GM18519 (cell line): Measurements from ENCODE around the gene TTC9C.
"Not testable (repeated sequence)": the region's sequence is repeated elsewhere in the genome, so short reads cannot be mapped to it uniquely, and the experiment has no call there.

Experiments
- ATAC-seq: cut with Tn5 transposase; IDR thresholded peaks from one replicate; pipeline ENCODE4 v1.9.1; 2021; ENCODE audit warnings: mild to moderate bottlenecking, moderate library complexity; ENCODE audit not compliant: unreplicated experiment, low FRiP score

Gene TTC9C, protein sequence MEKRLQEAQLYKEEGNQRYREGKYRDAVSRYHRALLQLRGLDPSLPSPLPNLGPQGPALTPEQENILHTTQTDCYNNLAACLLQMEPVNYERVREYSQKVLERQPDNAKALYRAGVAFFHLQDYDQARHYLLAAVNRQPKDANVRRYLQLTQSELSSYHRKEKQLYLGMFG

DNA sequence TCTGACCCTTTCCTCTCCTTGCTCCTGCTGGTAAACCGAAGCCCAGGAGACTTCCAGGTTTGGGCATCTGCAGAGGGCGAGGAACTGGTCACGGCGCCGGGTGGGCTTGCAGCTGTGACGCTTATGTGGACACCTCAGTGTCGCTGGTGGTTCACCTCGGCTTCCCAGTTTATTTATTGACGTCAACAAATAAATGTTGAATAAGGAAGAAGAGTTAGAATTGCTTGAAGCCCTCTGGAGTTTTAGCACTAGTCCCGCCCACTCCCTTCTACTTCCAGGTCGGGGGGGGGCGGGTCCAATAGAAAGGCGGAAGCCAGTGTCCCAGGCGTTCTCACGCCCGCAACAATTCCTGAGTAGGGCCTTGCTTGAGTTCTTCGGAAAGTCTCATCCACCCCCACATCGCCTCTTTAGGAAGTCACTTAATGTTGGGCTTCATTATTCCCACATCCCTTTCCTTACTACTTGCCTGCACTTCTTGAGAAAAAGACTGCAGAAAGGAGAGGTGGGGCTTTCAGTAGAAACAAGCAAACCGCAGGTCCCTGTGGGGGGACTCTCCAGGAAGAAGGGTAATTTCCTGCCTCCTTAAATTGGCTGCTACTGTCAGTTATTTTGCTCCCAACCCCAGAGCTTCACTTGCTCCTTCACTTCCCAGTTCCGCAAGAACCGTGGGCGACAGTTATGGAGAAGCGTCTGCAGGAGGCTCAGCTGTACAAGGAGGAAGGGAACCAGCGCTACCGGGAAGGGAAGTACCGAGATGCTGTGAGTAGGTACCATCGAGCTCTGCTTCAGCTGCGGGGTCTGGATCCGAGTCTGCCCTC lies at the start of gene TTC9C:
Gene TTC9C, plus strand, starts transcription at position 316 of the 818 bp plus-strand sequence. Its CDS starts 363 bp downstream, at position 679.
- ATAC-seq: no peak

DNA sequence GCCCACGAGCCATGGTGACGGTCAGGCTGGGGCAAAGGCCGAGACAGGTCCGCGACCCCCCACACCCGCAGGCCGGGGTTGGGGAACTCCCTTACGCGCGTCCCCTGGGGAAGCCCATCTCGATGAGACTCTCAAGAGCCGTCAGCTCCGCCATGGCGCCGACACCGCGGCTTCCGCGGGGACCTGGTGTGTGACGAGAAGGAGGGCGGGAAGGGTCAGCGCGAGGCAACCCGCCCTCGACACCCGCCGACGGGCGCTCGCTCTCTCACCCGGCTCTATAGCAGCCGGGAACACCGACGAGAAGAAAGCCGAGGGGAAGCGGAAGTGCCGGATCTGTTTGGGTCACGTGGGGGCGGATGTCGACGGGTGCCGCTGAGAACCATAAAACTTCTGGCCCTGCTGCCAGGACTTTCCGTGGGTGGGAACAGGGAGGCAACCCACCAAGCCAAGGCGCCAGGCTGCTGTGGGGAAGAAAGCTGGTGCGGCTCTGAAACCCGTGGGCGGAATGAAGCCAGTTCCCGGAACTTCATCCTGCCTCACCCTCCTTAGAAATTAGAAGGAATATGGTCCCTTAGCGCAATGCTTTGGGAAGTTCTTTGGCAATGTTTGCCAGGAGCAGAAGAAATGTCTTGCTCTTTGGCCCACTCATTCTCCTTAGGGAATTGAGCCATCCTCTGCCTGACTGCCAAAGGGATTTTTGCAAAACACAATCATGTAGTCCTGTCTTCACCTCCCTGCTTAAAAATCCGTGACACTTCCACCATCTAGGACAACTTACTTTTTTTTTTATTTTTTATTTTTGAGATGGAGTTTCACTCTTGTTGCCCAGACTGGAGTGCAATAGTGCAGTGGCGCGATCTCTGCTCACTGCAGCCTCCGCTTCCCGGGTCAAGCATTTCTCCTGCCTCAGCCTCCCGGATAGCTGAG lies 49.3 kb upstream of the TTC9C start, which contains the start of gene UBXN1:
Gene UBXN1, minus strand, starts transcription at position 304 of the 927 bp plus-strand sequence. Its CDS starts 150 bp downstream, at position 154.
- no peak for ATAC-seq

DNA sequence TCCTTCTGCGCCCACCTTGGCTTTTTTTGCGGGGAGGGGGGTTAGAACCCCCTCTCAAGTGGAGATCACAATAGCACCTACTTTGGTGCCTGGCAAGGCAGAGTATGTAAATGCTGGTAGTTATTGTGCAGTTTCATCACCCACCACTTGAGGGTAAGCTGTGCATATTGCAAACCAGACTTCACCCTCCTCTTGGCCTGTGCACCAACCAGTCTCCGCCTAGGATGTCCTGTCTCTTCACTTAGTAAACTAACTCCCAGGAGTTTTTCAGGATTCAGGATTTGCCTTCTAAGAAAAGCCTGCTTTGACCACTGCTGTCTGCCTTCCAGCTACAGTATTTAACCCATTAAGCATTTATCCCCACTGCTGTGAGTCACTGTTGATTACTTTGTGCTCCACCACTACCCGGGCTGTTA lies 47.5 kb upstream of the TTC9C start:
- peak; percentile 69 for ATAC-seq

DNA sequence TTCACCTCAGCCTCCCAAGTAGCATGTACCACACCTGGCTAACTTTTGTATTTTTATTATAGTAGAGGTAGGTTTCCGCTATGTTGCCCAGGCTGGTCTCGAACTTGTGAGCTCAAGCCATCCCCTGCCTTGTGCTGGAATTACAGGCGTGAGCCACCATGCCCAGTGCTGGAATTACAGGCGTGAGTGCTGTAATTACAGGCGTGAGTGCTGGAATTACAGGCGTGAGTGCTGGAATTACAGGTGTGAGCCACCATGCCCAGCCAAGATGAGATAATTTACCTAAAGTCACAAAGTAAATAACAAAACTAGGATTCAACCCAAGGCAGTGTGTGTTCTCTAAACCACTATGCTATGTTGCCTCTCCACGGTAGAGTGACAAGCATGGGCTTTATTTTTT lies 45.8 kb upstream of the TTC9C start:
- no peak for ATAC-seq

DNA sequence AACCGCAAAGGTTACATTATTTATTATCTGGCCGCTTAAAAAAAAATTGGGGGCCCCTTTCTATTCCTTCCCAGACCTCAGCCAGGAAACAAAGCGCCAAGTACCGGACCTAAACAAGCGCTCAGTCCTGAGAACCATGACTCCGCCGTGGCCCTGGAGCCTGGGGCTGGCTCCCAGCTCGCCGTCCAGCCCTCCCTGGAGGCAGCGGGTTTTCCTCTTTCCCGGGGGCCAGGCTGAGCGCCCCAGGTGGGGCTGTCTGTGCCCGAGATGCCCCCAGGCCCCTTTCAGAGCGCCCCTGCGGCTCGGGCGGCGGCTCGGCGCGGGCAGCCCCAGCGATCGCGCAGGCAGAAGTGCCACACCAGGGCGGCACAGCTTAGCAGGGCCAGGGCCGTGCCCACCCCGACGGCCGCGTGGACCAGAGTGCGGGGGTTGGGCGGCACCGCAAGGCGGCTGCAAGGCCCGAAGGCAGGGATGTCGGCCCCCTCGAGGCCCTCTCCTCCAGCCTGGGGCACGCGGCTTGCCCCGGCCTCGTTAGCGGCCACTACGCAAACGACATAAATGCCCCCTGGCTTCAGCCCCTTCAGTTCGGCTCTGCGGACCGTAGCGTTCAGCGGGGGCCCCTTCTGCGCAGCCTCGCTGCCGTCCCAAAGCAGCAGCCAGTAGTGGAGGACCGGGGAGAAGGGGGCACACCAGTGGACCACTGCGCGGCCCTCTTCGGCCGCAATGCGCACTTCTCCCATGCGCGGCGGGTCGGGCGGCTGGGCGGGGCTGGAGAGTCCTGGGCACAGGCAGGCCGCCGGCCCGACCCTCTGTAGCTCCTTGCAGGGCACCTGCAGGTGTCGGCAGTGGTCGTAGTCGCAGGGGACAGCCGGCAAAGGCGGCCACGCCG lies 40.5 kb upstream of the TTC9C start:
- ATAC-seq: no peak

DNA sequence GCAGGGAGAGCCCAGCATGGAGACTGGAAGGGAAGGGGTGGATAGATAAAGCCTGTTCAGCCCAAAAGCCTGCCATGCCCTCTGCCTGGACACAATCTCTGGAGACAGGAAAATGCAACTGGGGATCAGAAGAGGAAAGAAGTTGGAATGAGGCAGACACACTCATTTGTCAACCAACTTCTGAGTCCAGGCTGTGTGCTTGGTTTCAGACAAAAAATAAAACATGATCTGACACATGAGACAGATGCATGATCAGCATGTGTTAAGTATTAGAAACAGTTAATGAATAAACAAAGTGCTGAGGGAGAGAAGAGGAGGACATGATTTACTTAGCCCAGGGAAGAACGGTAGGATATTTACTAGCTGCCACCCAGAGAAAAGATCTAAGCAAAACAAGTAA lies 39.8 kb upstream of the TTC9C start:
- no peak for ATAC-seq

DNA sequence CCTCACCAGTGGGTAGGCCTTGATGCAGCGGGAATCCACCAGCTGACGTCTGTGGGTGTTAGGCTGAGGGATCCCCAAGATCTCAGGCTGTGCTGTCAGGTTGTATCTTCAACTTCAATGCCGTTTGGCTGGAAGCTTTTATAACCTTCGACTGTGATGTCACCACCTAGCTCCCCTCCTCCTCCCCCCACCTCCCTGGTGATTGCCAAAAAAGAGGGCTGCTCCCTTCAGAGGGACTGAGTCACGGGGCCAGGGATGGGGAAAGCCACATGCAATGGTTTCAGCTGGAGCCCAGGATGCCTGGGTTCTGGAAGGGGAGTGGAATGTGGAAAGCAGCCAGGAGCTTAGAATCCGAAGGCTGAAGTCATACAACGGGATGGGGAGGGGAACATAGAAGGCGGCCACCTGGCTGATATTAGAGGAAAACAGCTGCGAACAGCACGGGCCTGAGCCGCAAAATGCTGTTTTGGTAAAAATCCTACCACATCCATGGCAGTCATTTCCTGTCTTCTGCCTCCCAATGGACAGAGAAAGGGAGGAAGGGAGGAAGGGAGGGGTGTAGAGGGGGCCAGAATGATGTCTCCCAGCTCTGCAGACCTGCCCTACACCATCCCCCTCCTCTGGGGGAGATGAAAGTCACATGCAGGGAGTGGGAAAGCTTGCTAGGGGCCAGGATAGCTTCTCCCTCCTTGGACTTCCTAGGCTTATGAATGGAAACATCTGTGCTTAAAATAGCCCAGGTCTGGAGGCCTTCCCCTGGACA lies 38.7 kb upstream of the TTC9C start, which contains the start of gene LRRN4CL:
Gene LRRN4CL, minus strand, starts transcription at position 110 of the 763 bp plus-strand sequence. CDS start 1,022 bp downstream, outside the sequence.
- no peak for ATAC-seq

DNA sequence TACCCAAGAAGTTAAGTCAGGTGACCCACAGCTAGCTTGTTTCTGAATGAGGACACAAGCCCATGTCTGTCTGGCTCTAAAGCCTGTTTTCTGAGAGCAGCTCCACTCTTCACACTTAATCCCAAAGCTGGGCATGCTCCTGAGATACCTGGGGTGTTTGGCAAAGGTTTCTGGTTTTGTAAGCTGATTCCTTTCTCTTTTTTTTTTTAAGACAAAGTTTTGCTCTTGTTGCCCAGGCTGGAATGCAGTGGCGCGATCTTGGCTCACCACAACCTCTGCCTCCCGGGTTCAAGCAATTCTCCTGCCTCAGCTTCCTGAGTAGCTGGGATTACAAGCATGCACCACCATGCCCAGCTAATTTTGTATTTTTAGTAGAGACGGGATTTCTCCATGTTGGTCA lies 34.7 kb upstream of the TTC9C start:
- ATAC-seq: not testable (repeated sequence)

DNA sequence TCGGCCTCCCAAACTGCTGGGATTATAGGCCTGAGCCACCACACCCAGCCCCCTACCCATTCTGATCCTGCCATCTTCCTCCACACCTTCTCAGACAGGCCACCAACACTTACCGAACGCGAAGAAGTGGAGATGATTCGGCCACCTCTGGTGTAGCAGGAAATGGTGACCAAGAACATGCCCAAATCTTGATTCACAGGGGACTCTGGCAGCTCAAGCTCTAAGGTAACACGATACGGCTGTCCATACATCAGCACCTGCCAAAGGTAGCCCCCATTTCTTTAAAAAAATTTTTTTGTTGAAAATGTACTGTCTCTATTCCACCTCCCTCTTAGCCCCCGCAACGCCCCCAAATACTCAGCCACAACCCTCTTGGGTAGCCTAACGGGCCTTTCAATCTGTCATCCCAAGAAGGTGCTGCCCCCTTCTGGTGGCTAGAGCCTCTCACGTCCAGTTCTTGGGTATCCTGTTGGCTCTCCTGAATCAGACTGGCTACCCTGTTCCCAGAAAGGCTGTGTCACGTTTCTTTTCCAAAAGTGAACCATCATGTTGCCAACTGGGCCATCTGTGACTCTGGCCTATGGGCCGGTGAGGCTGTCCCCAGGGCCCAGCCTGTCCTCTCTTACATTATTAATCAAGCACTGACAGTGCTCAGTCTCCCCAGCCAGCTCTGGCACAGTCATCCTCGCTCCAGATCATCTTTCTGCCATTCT lies 33.7 kb upstream of the TTC9C start:
- no peak for ATAC-seq

DNA sequence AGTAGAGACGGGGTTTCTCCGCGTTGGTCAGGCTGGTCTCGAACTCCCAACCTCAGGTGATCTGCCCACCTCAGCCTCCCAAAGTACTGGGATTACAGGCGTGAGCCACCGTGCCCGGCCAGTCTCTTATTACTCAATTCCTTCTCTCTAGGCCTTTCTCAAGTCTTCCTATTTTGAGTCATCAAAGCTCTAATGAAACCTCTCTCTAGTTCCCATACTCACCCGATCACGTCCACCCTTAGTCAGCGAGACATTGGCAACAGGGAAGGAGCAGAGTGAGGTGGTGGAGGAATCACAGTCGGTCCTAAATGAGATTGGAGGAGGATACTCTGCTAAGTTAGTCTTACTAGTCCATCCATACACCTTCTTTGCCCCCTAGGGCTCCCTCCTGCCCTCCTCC lies 26.0 kb upstream of the TTC9C start:
- no peak for ATAC-seq

DNA sequence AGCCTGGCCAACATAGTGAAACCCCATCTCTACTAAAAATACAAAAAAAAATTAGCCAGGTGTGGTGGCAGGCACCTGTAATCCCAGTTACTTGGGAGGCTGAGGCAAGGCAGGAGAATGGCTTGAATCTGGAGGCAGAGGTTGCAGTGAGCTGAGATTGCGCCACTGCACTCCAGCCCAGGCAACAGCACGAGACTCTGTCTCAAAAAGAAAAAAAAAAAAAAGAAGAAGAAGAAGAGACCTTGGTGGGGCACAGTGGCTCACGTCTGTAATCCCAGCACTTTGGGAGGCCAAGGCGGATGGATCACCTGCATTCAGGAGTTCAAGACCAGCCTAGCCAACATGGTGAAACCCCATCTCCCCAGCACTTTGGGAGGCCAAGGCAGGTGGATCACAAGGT lies 24.4 kb upstream of the TTC9C start:
- not testable (repeated sequence) for ATAC-seq

DNA sequence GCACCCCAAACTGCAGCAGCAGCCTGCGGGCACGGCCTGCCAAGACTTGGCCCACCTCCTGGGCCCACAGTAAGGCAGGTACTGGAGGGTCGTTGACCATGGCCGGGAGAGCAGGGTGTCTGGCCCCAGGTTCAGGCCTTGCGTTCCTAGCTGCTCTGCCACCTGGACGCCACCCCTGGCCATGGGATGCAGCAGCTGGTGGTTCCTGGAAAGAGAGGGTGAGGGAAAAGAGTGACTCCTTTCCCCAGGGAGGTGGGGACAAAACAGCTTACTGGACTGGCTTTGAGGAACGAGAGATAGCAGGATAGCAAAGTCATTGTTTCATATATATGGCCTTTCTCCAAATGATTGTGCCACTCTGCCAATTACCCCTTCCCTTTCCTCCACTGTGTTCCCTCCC lies 22.9 kb upstream of the TTC9C start:
- ATAC-seq: no peak

DNA sequence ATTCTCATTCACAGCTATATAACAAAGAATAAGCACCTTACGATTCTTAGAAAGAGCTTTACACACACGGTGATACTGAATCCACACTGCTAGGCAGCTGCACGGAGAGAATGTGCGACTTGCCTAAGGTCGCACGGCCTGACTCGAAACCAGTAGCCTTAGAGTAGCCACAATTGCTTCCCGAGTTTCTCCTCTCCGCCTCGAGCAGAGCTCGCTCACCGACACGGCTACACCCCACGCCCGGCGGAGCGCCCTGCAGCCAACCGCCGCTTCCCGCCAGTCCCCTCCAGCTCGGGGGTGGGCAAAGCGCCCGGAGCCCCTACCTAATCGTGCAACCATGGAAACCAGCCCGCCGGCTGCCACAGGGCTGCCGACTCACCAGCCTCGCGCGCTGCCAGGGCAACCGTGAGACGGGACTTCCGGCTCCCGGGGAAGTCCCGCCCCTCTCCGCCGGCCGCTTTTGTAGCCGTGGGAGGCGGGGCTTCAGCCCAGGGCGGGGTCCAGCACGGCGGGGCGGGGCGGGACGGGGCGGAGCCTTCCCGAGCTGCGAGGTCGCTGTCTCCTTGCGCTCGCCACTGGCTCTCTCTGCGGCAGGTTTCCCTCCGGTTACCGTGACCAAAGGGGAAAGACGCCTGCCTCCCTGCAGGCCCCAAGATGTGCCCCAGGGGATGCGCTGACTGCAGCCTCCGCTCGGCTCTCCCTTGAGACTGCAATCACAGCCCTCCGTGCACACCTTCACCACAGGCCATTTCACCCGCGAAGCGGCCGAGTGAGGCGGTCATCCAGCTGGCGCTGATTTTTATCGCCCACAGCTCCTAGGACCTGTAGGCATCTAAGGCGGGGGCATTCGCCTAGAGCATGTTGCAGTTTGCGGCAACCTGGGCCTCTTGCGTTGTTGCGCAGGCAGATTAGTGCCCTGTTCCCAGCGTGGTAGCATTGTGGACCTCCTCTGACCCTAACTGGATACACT lies 22.1 kb upstream of the TTC9C start:
- ATAC-seq: peak; percentile 37

DNA sequence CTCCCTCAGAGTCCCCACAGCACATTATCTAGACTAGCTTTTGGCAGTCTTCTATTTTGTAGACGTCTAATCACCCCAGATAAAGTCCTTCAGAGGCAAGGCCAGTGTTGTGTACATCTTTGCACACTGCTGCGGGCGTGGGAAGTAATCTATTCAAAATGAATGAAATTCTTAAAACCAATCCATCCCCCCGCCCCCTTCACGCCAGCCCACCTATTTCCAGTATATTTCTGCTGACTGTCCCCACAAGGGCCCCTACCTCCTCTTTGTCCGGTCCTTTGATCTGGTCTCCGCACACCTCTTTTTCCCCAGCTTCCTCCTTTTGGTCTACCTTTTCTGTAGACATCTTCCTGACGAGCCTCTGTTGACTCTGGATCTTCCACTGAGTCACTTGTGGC lies 21.4 kb upstream of the TTC9C start:
- no peak for ATAC-seq

DNA sequence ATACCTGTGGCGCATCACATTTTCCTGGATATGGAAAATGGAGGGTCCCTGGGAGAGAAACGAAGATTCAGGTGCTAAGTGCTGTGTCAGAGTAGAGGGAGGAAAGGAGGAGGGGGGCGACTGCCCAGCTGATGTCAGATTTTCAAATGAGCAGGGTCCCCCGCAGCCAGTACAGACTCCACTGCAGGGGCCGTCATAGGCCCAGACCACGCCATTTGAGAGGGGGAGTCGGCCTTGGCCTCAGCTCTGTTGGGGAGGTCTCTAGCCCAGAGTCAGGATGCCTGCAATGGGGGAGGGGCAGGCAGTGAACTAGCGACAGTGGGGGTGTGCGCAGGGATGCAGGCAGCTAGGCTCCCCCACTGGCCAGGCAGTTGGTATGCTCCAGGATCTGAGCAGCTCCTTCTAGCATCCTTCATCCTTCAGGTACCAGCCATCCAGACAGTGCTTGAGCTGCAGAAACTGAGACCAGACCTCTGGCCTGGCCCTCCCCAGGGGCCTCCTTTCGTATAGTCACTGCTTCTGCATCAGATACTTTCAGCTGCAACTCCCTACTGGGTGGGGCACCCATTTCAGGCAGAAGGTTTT lies 20.9 kb upstream of the TTC9C start, which contains the start of the genes BSCL2 and GNG3:
Gene BSCL2, minus strand, starts transcription at position 148 of the 585 bp plus-strand sequence. CDS start 229 bp downstream, outside the sequence.
Gene GNG3, plus strand, starts transcription at position 400 of the 585 bp plus-strand sequence. CDS start 620 bp downstream, outside the sequence.
- no peak for ATAC-seq

DNA sequence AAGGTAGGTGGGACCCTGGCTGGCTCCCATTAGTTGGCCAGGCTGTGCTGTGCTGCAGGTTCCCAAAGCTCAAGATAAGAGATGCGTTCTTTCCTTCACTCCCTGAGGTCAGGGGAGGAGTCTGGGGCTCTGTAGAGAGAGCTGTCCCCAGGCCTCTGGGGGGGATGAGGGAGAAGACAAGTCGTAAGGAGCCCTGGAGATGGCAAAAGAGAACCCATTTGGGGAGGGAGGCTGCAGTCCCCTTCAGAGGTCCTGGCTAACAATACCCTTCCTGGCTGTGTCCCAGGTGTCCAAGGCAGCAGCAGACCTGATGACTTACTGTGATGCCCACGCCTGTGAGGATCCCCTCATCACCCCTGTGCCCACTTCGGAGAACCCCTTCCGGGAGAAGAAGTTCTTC lies 19.9 kb upstream of the TTC9C start:
- no peak for ATAC-seq

DNA sequence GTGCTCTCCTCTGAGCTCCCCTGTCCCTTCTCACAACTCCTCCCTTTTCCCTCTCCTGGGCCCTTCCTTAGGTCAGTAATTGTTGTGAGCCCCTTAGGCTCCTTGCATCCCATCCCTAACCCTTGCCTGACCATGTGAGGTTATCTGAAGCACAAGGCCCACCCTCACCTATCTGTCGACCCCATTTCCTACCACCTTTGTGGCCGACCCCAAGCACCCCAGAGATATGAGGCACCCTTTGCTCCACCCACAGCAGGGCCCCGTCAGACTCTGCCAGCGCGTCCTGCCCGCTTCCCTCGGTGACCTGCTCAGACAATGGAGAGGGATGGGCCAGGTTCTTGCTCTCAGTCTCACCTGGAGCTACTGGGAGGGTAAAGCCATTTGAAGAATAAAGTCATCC lies 19.5 kb upstream of the TTC9C start:
- no peak for ATAC-seq
